Keratinocyte (primary cell): Measurements from ENCODE around the gene PAPPA2. TPM values are rescaled to one million over a fixed set of nuclear protein-coding genes. Genes with fewer than 3 reads are reported as not detected.

Experiments
- DNase-seq: peaks from one replicate; pipeline ENCODE4 v3.0.0-alpha.2; 2011; ENCODE audit warnings: low read depth, missing footprints, low spot score
- FAIRE-seq: peaks from 2 replicates; lab custom pipeline; 2011; peaks lifted over from hg19 to GRCh38; lab: Jason Lieb, UNC
- H2AFZ ChIP-seq: 2 replicates; pipeline ENCODE4 v1.6.0; 2012; ENCODE audit warnings: low read length, control low read depth, inconsistent platforms; ENCODE audit not compliant: control insufficient read depth
- H3K27ac ChIP-seq: 2 replicates; pipeline ENCODE4 v1.5.1; 2011; ENCODE audit warnings: low read length; ENCODE audit not compliant: control insufficient read depth, insufficient read depth
- H3K27me3 ChIP-seq: 3 replicates; pipeline ENCODE4 v1.6.0; 2011; ENCODE audit warnings: low read length; ENCODE audit not compliant: control insufficient read depth, insufficient read depth; ENCODE audit errors: extremely low read depth
- H3K36me3 ChIP-seq, 2 experiments: 2 replicates in 1 of 2; 3 replicates in 1 of 2; pipeline ENCODE4 v1.5.1; 2011; ENCODE audit warnings: low read length in 2 of 2, mild to moderate bottlenecking in 1 of 2; ENCODE audit not compliant: control insufficient read depth in 2 of 2, insufficient read depth in 2 of 2; ENCODE audit errors: extremely low read depth in 1 of 2
- H3K4me1 ChIP-seq: 3 replicates; pipeline ENCODE4 v1.5.1; 2011; ENCODE audit warnings: low read length; ENCODE audit not compliant: control insufficient read depth, insufficient read depth; ENCODE audit errors: extremely low read depth
- H3K4me2 ChIP-seq: 3 replicates; pipeline ENCODE4 v1.6.0; 2011; ENCODE audit warnings: low read depth, low read length; ENCODE audit not compliant: control insufficient read depth, insufficient read depth; ENCODE audit errors: extremely low read depth
- H3K4me3 ChIP-seq, 3 experiments: fragments of 200-600 bp in 1 of 3; sonication (generic) in 1 of 3; 2 replicates in 2 of 3; 3 replicates in 1 of 3; pipeline ENCODE4 v1.5.1; 2011 to 2016; ENCODE audit warnings: low read length in 3 of 3, mild to moderate bottlenecking in 3 of 3, control low read depth in 2 of 3, inconsistent platforms in 1 of 3, low read depth in 1 of 3, mixed read lengths in 1 of 3, mixed run types in 1 of 3, moderate library complexity in 1 of 3; ENCODE audit not compliant: control insufficient read depth in 2 of 3, insufficient read depth in 2 of 3; ENCODE audit errors: extremely low read depth in 1 of 3
- H3K79me2 ChIP-seq: 2 replicates; pipeline ENCODE4 v1.6.0; 2012; ENCODE audit warnings: low read length; ENCODE audit not compliant: control insufficient read depth, insufficient read depth
- H3K9ac ChIP-seq: 3 replicates; pipeline ENCODE4 v1.6.0; 2011; ENCODE audit warnings: low read length; ENCODE audit not compliant: control insufficient read depth, insufficient read depth; ENCODE audit errors: extremely low read depth
- H3K9me1 ChIP-seq: 3 replicates; pipeline ENCODE4 v1.6.0; 2011; ENCODE audit warnings: low read length; ENCODE audit not compliant: control insufficient read depth, insufficient read depth; ENCODE audit errors: extremely low read depth
- H3K9me3 ChIP-seq: 2 replicates; pipeline ENCODE4 v1.5.1; 2012; ENCODE audit warnings: low read depth, low read length; ENCODE audit not compliant: control insufficient read depth
- H4K20me1 ChIP-seq: 3 replicates; pipeline ENCODE4 v1.6.0; 2011; ENCODE audit warnings: low read length; ENCODE audit not compliant: control insufficient read depth, insufficient read depth; ENCODE audit errors: extremely low read depth
- EZH2 ChIP-seq: IDR thresholded peaks from one replicate; pipeline ENCODE4 v1.6.1; 2012; ENCODE audit warnings: inconsistent platforms, mild to moderate bottlenecking, low read length, moderate library complexity
- dilution Hi-C: fragments of 300-500 bp; cut with MboI; formaldehyde crosslinking; loops from one replicate; pipeline ENCODE4 v1.7.0; 2020; ENCODE audit warnings: low sequenced_read_pairs; ENCODE audit not compliant: extremely low pct_ligation_motif_present
- polyA plus RNA-seq, 5 experiments: library from polyadenylated mRNA; depleted of rRNA in 3 of 5; stranded (reverse) in 3 of 5; stranded (forward) in 1 of 5; unstranded in 1 of 5; fragments of >200 nt; gene quantifications; 1 replicate in 1 of 5; 2 replicates in 3 of 5; 3 replicates in 1 of 5; pipeline versions ENCODE4 v1.2.1 to v1.2.3, GENCODE V29; 2011 to 2012; ENCODE audit warnings: missing spikeins in 2 of 5, low read depth in 1 of 5, low replicate concordance in 1 of 5
- TF ChIP-seq, protein P1 (sequence below), 3 experiments: IDR thresholded peaks in 1 of 3; conservative IDR thresholded peaks in 1 of 3; optimal IDR thresholded peaks in 1 of 3; 2 replicates in 2 of 3; 3 replicates in 1 of 3; pipeline versions ENCODE3 to v1.5.1; 2011; ENCODE audit warnings: low read length in 3 of 3, mild to moderate bottlenecking in 3 of 3, moderate library complexity in 2 of 3, control low read depth in 1 of 3, inconsistent platforms in 1 of 3; ENCODE audit not compliant: insufficient read depth in 2 of 3; ENCODE audit errors: extremely low read depth in 1 of 3

The PAPPA2 gene
- polyA plus RNA-seq, 1 donor (not counting 4 experiments of a cell fraction or from before 2014, with no cell fraction given) = 0.07 TPM

DNA sequence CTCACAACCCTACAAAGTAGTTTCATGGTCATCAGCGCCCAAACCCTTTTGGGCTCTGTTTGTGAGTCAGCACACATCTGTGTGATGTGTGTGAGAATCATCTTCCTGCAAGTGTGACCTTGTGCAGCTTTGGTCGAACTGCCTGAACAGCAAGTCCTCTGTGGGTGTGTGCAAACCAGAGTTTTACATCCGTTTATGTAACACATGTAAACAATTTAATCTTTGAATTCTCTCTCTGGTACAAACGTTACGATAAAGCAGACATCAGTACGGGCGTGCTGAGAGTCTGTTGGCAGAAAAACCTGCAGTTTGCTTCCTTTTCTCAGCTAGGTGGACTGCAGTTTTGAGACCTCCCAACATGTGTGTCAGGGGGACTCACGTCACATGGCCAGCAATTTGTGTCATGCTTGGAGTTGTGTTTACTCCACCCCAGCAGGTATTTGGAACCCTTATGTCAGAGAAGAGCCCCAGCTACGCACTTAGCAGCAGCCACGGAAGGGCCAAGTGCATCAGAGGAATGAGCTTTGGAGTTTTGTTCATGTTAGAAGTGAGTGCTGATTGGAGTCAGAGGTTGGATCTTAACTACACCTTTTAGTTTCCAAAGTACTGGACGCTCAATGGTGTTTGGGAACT lies 230.8 kb downstream of the PAPPA2 start:
- DNase-seq (no peak), FAIRE-seq (no peak)
- Histone ChIP-seq H3K4me2 (no peak overlapping the region), H3K9ac (no peak overlapping the region), H3K9me1 (no peaks in the 10 kb centered on the region), H3K27ac (no peak overlapping the region), H3K4me1 (no peaks in the 10 kb centered on the region), H3K4me3 (no peak overlapping the region), H3K9me3 (no peaks in the 10 kb centered on the region), H3K27me3 (no peaks in the 10 kb centered on the region), H3K79me2 (no peaks in the 10 kb centered on the region), H2AFZ (no peak overlapping the region), H3K36me3 (no peaks in the 10 kb centered on the region), H4K20me1 (no peaks in the 10 kb centered on the region)
- TF ChIP-seq, protein P1, sequence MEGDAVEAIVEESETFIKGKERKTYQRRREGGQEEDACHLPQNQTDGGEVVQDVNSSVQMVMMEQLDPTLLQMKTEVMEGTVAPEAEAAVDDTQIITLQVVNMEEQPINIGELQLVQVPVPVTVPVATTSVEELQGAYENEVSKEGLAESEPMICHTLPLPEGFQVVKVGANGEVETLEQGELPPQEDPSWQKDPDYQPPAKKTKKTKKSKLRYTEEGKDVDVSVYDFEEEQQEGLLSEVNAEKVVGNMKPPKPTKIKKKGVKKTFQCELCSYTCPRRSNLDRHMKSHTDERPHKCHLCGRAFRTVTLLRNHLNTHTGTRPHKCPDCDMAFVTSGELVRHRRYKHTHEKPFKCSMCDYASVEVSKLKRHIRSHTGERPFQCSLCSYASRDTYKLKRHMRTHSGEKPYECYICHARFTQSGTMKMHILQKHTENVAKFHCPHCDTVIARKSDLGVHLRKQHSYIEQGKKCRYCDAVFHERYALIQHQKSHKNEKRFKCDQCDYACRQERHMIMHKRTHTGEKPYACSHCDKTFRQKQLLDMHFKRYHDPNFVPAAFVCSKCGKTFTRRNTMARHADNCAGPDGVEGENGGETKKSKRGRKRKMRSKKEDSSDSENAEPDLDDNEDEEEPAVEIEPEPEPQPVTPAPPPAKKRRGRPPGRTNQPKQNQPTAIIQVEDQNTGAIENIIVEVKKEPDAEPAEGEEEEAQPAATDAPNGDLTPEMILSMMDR (optimal IDR thresholded peaks at IDR 0.05 in 1 of 3, IDR thresholded peaks at IDR 0.05 in 1 of 3, conservative IDR thresholded peaks at IDR 0.05 in 1 of 3; ENCODE audit: extremely low read depth in 1 of 3, insufficient read depth in 2 of 3, low read length in 3 of 3) = no peak
- no peak for TF ChIP-seq EZH2
- dilution Hi-C loops = no loop called here

DNA sequence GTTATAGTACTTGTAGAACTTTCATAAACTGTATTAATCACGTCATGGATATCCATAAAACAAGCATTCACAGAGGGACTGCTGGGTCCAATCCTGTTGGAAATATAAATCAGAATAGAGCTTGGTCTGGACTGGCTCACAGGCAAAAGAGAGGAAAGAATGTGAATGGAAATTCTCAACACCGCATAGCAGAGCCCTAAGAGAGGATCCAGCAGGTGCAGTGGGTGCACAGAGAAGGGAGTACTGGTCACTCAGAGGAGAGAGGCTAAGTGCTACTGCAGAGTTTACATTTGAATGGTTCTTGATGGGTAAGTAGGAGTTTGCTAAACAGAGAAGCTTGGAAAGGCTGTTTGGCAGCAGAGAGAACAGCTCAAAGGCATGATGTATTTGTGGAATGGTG lies 231.7 kb downstream of the PAPPA2 start:
- no peak for TF ChIP-seq EZH2
- TF ChIP-seq, protein P1 (optimal IDR thresholded peaks at IDR 0.05 in 1 of 3, IDR thresholded peaks at IDR 0.05 in 1 of 3, conservative IDR thresholded peaks at IDR 0.05 in 1 of 3; ENCODE audit: extremely low read depth in 1 of 3, insufficient read depth in 2 of 3, low read length in 3 of 3) = no peak
- Histone ChIP-seq H3K4me1 (no peaks in the 10 kb centered on the region), H3K4me2 (no peak overlapping the region), H3K27me3 (no peaks in the 10 kb centered on the region), H3K36me3 (no peaks in the 10 kb centered on the region), H3K9ac (no peak overlapping the region), H3K79me2 (no peaks in the 10 kb centered on the region), H3K4me3 (no peak overlapping the region), H3K9me1 (no peaks in the 10 kb centered on the region), H4K20me1 (no peaks in the 10 kb centered on the region), H3K9me3 (no peaks in the 10 kb centered on the region), H3K27ac (no peak overlapping the region), H2AFZ (no peak overlapping the region)
- FAIRE-seq (no peak), DNase-seq (no peak)
- dilution Hi-C loops = no loop called here
